Liver (tissue), 9 donors: ENCODE results near the gene CCDC167. TPM values are rescaled to one million over a fixed set of nuclear protein-coding genes. Genes with fewer than 3 reads are reported as not detected.

ENCODE experiments used
- DNase-seq: peaks from one replicate; pipeline ENCODE4 v3.0.0-alpha.2; 2017; ENCODE audit warnings: low spot score
- H3K27ac ChIP-seq, 2 donors: one replicate each; pipeline ENCODE4 v1.7.0; 2013; ENCODE audit warnings: inconsistent platforms in 2 of 2, low read length in 2 of 2, control low read depth in 1 of 2, low read depth in 1 of 2, mild to moderate bottlenecking in 1 of 2
- H3K27me3 ChIP-seq, 4 donors: one replicate each; pipeline versions ENCODE4 v1.6.1 to v1.7.0; 2013; ENCODE audit warnings: low read length in 3 of 4, inconsistent platforms in 1 of 4, mild to moderate bottlenecking in 1 of 4, moderate library complexity in 1 of 4; ENCODE audit not compliant: control insufficient read depth in 4 of 4, insufficient read depth in 4 of 4
- H3K36me3 ChIP-seq, 4 donors: one replicate each; pipeline versions ENCODE4 v1.6.1 to v1.7.0; 2013; ENCODE audit warnings: low read length in 3 of 4, mild to moderate bottlenecking in 3 of 4, low read depth in 1 of 4, moderate library complexity in 1 of 4; ENCODE audit not compliant: control insufficient read depth in 4 of 4, insufficient read depth in 3 of 4
- H3K4me1 ChIP-seq, 4 donors: one replicate each; pipeline versions ENCODE4 v1.6.1 to v1.7.0; 2013; ENCODE audit warnings: low read length in 3 of 4, mild to moderate bottlenecking in 3 of 4, moderate library complexity in 1 of 4; ENCODE audit not compliant: control insufficient read depth in 4 of 4, insufficient read depth in 4 of 4
- H3K4me3 ChIP-seq, 3 donors: one replicate each; pipeline versions ENCODE4 v1.6.1 to v1.7.0; 2013; ENCODE audit warnings: low read length in 3 of 3, control low read depth in 1 of 3, low read depth in 1 of 3, mild to moderate bottlenecking in 1 of 3
- H3K9ac ChIP-seq, 2 donors: one replicate each; pipeline ENCODE4 v1.7.0; 2013; ENCODE audit warnings: low read length in 2 of 2, mild to moderate bottlenecking in 2 of 2, moderate library complexity in 2 of 2, control low read depth in 1 of 2, low read depth in 1 of 2
- H3K9me3 ChIP-seq, 4 donors: one replicate each; pipeline versions ENCODE4 v1.6.1 to v1.7.0; 2013; ENCODE audit warnings: low read length in 3 of 4; ENCODE audit not compliant: control insufficient read depth in 4 of 4
- ATF3 ChIP-seq: IDR thresholded peaks from 2 replicates; pipeline ENCODE4 v1.6.1; 2016; ENCODE audit warnings: antibody characterized with exemption
- CTCF ChIP-seq: fragments of 150-350 bp; IDR thresholded peaks from 2 replicates; pipeline ENCODE4 v1.5.1; 2017; ENCODE audit warnings: improper control_type of control experiment, low read depth, low read length; ENCODE audit not compliant: missing input control
- EGR1 ChIP-seq, 2 donors: IDR thresholded peaks; 2 replicates each; pipeline ENCODE4 v1.6.1; 2016 to 2018; ENCODE audit warnings: antibody characterized with exemption in 2 of 2, low read depth in 2 of 2
- FOXA2 ChIP-seq: IDR thresholded peaks from 2 replicates; pipeline ENCODE4 v1.6.1; 2016; ENCODE audit warnings: antibody characterized with exemption
- GABPA ChIP-seq, 2 donors: IDR thresholded peaks in 1 of 2; conservative IDR thresholded peaks in 1 of 2; 2 replicates each; pipeline ENCODE4 v1.6.1; 2016; ENCODE audit warnings: antibody characterized with exemption in 2 of 2, mild to moderate bottlenecking in 1 of 2, moderate library complexity in 1 of 2
- HNF4A ChIP-seq, 2 donors: conservative IDR thresholded peaks; 2 replicates each; pipeline ENCODE4 v1.6.1; 2016; ENCODE audit warnings: antibody characterized with exemption in 2 of 2, mild to moderate bottlenecking in 2 of 2
- HNF4G ChIP-seq: IDR thresholded peaks from 2 replicates; pipeline ENCODE4 v1.6.1; 2016; ENCODE audit warnings: antibody characterized with exemption
- MAX ChIP-seq: IDR thresholded peaks from 2 replicates; pipeline ENCODE4 v1.6.1; 2016; ENCODE audit warnings: antibody characterized with exemption
- NR2F2 ChIP-seq: IDR thresholded peaks from 2 replicates; pipeline ENCODE4 v1.6.1; 2016; ENCODE audit warnings: antibody characterized with exemption
- RAD21 ChIP-seq, 2 donors: IDR thresholded peaks; 2 replicates each; pipeline ENCODE4 v1.6.1; 2016; ENCODE audit warnings: antibody characterized with exemption in 2 of 2, mild to moderate bottlenecking in 2 of 2
- REST ChIP-seq: IDR thresholded peaks from 2 replicates; pipeline ENCODE4 v1.6.1; 2016; ENCODE audit warnings: antibody characterized with exemption, mild to moderate bottlenecking
- RXRA ChIP-seq, 2 donors: IDR thresholded peaks; 2 replicates each; pipeline ENCODE4 v1.6.1; 2017 to 2018; ENCODE audit warnings: antibody characterized with exemption in 2 of 2, mild to moderate bottlenecking in 1 of 2
- TAF1 ChIP-seq: conservative IDR thresholded peaks from 2 replicates; pipeline ENCODE4 v1.6.1; 2016; ENCODE audit warnings: antibody characterized with exemption, mild to moderate bottlenecking
- YY1 ChIP-seq: IDR thresholded peaks from 2 replicates; pipeline ENCODE4 v1.6.1; 2016; ENCODE audit warnings: antibody characterized with exemption, mild to moderate bottlenecking
- ZBTB33 ChIP-seq: IDR thresholded peaks from 2 replicates; pipeline ENCODE4 v1.6.1; 2016; ENCODE audit warnings: antibody characterized with exemption
- WGBS: extraction: QIAGEN DNeasy Blood & Tissue Kit; methylation state at CpG from one replicate; pipeline ENCODE4 v1.1.7; 2013; 5-methylcytosine and 5-hydroxymethylcytosine counted together
- polyA plus RNA-seq, 2 donors: library from polyadenylated mRNA; stranded (reverse) in 1 of 2; unstranded in 1 of 2; fragments of 200-250 nt in 1 of 2; fragments of >200 nt in 1 of 2; fragmentation: Nextera tagmentation in 1 of 2; extraction: Ambion mirVana in 1 of 2; gene quantifications; one replicate each; pipeline versions ENCODE4 v1.2.1 to v1.2.3, GENCODE V29; 2013 to 2015
- total RNA-seq, 2 donors: library from RNA; depleted of rRNA; stranded (reverse); fragments of >200 nt; gene quantifications; one replicate each; pipeline ENCODE4 v1.2.3, GENCODE V29; 2014
- donor health status: healthy.
- donor health status: healthy.
- donor health status: healthy.
- donor health status: healthy.
- donor health status: healthy.

CCDC167 gene
- total and polyA plus RNA-seq, 4 donors = 14.1 to 54.8 (median 42.7) TPM

- Histone ChIP-seq H3K9ac (no peak overlapping the region), H3K27ac (no peak overlapping the region), H3K4me3 (no peak overlapping the region), H3K27me3 (no peaks in the 10 kb centered on the region), H3K4me1 (peaks cover 3 to 19% (median 13%) of the 10 kb centered on the region in 4 donors), H3K36me3 (peaks cover 0 to 3% (median 0%) of the 10 kb centered on the region in 4 donors), H3K9me3 (no peaks in the 10 kb centered on the region)
- no peak for TF ChIP-seq RXRA (IDR thresholded peaks at IDR 0.05)
- no peak for TF ChIP-seq HNF4A (conservative IDR thresholded peaks at IDR 0.05)
- TF ChIP-seq NR2F2 = no peak
- no peak for TF ChIP-seq EGR1 (IDR thresholded peaks at IDR 0.05; ENCODE audit: low read depth in 2 of 2)
- TF ChIP-seq GABPA (IDR thresholded peaks at IDR 0.05 in 1 of 2, conservative IDR thresholded peaks at IDR 0.05 in 1 of 2) = no peak
- TF ChIP-seq YY1 = no peak
- no peak for TF ChIP-seq MAX
- TF ChIP-seq CTCF = no peak
- 75% methylated on average over 9 of the region's 9 CpGs for WGBS
- no peak for DNase-seq
Measured at GRCh38 chr6:37492236-37492972, 7.3 kb downstream of the CCDC167 start.

GRCh38 chr6:37491830-37492208 lies 7.9 kb downstream of the CCDC167 start:
- peaks cover 0 to 3% (median 0%) of the 10 kb centered on the region in 4 donors for H3K36me3 ChIP-seq
- no peak overlapping the region for H3K27ac ChIP-seq
- WGBS = 86% methylated on average over 5 of the region's 5 CpGs
- H3K4me3 ChIP-seq = no peak overlapping the region
- TF ChIP-seq NR2F2 = no peak
- no peak for TF ChIP-seq HNF4G
- TF ChIP-seq FOXA2 = no peak
- no peak for TF ChIP-seq ZBTB33
- TF ChIP-seq REST = no peak
- no peak for TF ChIP-seq TAF1
- TF ChIP-seq CTCF = no peak
- TF ChIP-seq YY1 = no peak
- TF ChIP-seq MAX = no peak
- TF ChIP-seq ATF3 = no peak
- no peak for TF ChIP-seq RAD21 (IDR thresholded peaks at IDR 0.05)
- peaks cover 3 to 19% (median 13%) of the 10 kb centered on the region in 4 donors for H3K4me1 ChIP-seq
- DNase-seq = no peak
- no peaks in the 10 kb centered on the region for H3K27me3 ChIP-seq
- no peak overlapping the region for H3K9ac ChIP-seq
- H3K9me3 ChIP-seq = no peaks in the 10 kb centered on the region
